Left lung (tissue), 10 donors: ENCODE results near the gene FLRT2. TPM values are rescaled to one million over a fixed set of nuclear protein-coding genes. Genes with fewer than 3 reads are reported as not detected.

Experiments used
- ATAC-seq: fragments of 200-7000 bp; cut with Tn5 transposase; one replicate; pipeline ENCODE4 v1.9.1; 2020; ENCODE audit warnings: moderate library complexity
- DNase-seq, 4 donors: peaks; one replicate each; pipeline ENCODE4 v3.0.0-alpha.2; 2013 to 2020
- H3K27ac ChIP-seq, 2 donors: fragments of 200-600 bp; sonication (generic) in 1 of 2; one replicate each; pipeline versions ENCODE4 v1.5.0 to v1.8.0; 2020 to 2021
- H3K27me3 ChIP-seq, 2 donors: fragments of 200-600 bp; sonication (generic) in 1 of 2; one replicate each; pipeline versions ENCODE4 v1.5.0 to v1.8.0; 2020 to 2021
- H3K36me3 ChIP-seq, 2 donors: fragments of 200-600 bp; sonication (generic) in 1 of 2; one replicate each; pipeline versions ENCODE4 v1.5.0 to v1.8.0; 2020 to 2021
- H3K4me1 ChIP-seq, 2 donors: fragments of 200-600 bp; one replicate each; pipeline ENCODE4 v1.8.0; 2021
- H3K4me3 ChIP-seq, 2 donors: fragments of 200-600 bp; sonication (generic) in 1 of 2; one replicate each; pipeline versions ENCODE4 v1.5.0 to v1.8.0; 2020 to 2021; ENCODE audit warnings: mild to moderate bottlenecking in 1 of 2
- H3K9me3 ChIP-seq, 2 donors: fragments of 200-600 bp; sonication (generic) in 1 of 2; one replicate each; pipeline versions ENCODE4 v1.5.0 to v1.8.0; 2020 to 2021
- CTCF ChIP-seq, 2 donors: fragments of 200-600 bp; sonication (generic) in 1 of 2; IDR thresholded peaks; one replicate each; pipeline versions ENCODE4 v1.5.0 to v1.8.0; 2021; ENCODE audit warnings: antibody characterized with exemption in 2 of 2
- intact Hi-C, 2 donors: fragments of 100-400 bp; cut with DNase I; formaldehyde crosslinking; loops; one replicate each; pipeline versions ENCODE4 v1.11.2 to v1.14.2; 2022
- polyA plus RNA-seq, 6 donors: library from polyadenylated mRNA; unstranded; fragments of 120-200 nt; gene quantifications; one replicate each; pipeline ENCODE4 v1.2.1, GENCODE V29; 2013; ENCODE audit not compliant: insufficient read length in 6 of 6
- total RNA-seq, 2 donors: library from RNA; stranded (reverse); fragmentation: NEBNext Ultra II Directional; extraction: Animal tissue kit (Norgen Biotek cat#: 25700); gene quantifications; one replicate each; pipeline ENCODE4 v1.2.1, GENCODE V29; 2021
- donor health status: DM: no; HTN: yes; CAD: no.
- donor health status: DM: no; HTN: no; CAD: no.

Gene FLRT2
- total and polyA plus RNA-seq, 8 donors, result 19.1 to 51.3 (median 35.3) TPM

GRCh38 chr14:85625925-85626585 is 96.1 kb downstream of the FLRT2 start:
- DNase-seq, result no peak
- Histone ChIP-seq H3K36me3 (no peaks in the 10 kb centered on the region), H3K4me3 (no peak overlapping the region), H3K27me3 (no peaks in the 10 kb centered on the region), H3K4me1 (no peaks in the 10 kb centered on the region), H3K27ac (no peak overlapping the region), H3K9me3 (no peaks in the 10 kb centered on the region)
- TF ChIP-seq CTCF (IDR thresholded peaks at IDR 0.05), result no peak
- intact Hi-C loops, result no loop called here
- no peak for ATAC-seq

- intact Hi-C loops, result no loop called here
- H3K27me3 ChIP-seq, result no peaks in the 10 kb centered on the region
- H3K27ac ChIP-seq, result no peak overlapping the region
- H3K36me3 ChIP-seq, result no peaks in the 10 kb centered on the region
- ATAC-seq, result no peak
- H3K9me3 ChIP-seq, result no peaks in the 10 kb centered on the region
- DNase-seq, result no peak
- no peak for TF ChIP-seq CTCF (IDR thresholded peaks at IDR 0.05)
- H3K4me3 ChIP-seq, result no peak overlapping the region
- H3K4me1 ChIP-seq, result no peaks in the 10 kb centered on the region
These were observed 104.3 kb downstream of the FLRT2 start for GRCh38 chr14:85634205-85634604.

GRCh38 chr14:85644211-85644610 is 114.3 kb downstream of the FLRT2 start:
- intact Hi-C loops, result no loop called here
- Histone ChIP-seq H3K9me3 (no peaks in the 10 kb centered on the region), H3K36me3 (no peaks in the 10 kb centered on the region), H3K27ac (no peak overlapping the region), H3K27me3 (no peaks in the 10 kb centered on the region), H3K4me1 (no peaks in the 10 kb centered on the region), H3K4me3 (no peak overlapping the region)
- ATAC-seq (no peak), DNase-seq (no peak)
- TF ChIP-seq CTCF (IDR thresholded peaks at IDR 0.05), result no peak

- no peak for DNase-seq
- no peak overlapping the region for H3K27ac ChIP-seq
- H3K4me1 ChIP-seq, result no peaks in the 10 kb centered on the region
- H3K4me3 ChIP-seq, result no peak overlapping the region
- ATAC-seq, result no peak
- TF ChIP-seq CTCF (IDR thresholded peaks at IDR 0.05), result no peak
- no peaks in the 10 kb centered on the region for H3K36me3 ChIP-seq
- no peaks in the 10 kb centered on the region for H3K9me3 ChIP-seq
- H3K27me3 ChIP-seq, result no peaks in the 10 kb centered on the region
- intact Hi-C loops, result no loop called here
These were observed 123.1 kb downstream of the FLRT2 start for GRCh38 chr14:85653029-85653428.

- H3K4me3 ChIP-seq, result no peak overlapping the region
- no peak for ATAC-seq
These were observed 130.4 kb downstream of the FLRT2 start for GRCh38 chr14:85660243-85660922.

More at GRCh38 chr14:85660243-85660922, 130.4 kb downstream of the FLRT2 start:
- Histone ChIP-seq H3K36me3 (no peaks in the 10 kb centered on the region), H3K9me3 (no peaks in the 10 kb centered on the region), H3K27me3 (no peaks in the 10 kb centered on the region), H3K27ac (no peak overlapping the region), H3K4me1 (no peaks in the 10 kb centered on the region)
- intact Hi-C loops, result no loop called here
- DNase-seq, result no peak
- TF ChIP-seq CTCF (IDR thresholded peaks at IDR 0.05), result no peak
